GM12878 (cell line): ENCODE data around the gene HOXD12. TPM values are rescaled to one million over a fixed set of nuclear protein-coding genes. Genes with fewer than 3 reads are reported as not detected.

ENCODE experiments used
- ATAC-seq: fragments of 200-7000 bp; cut with Tn5 transposase; 3 replicates; pipeline ENCODE4 v1.9.1; 2020; ENCODE audit warnings: mild to moderate bottlenecking, moderate library complexity
- BruUV-seq: library from RNA; stranded (reverse); fragments of 400-500 nt; replicated peaks from 2 replicates; lab custom pipeline; 2021; lab: Mats Ljungman, UMichigan
- CTCF ChIA-PET: fragments of 300-600 bp; sonication (Branson Sonifier 250); formaldehyde crosslinking; extraction: SDS; loops from one replicate; lab custom pipeline; 2021; ENCODE audit warnings: inconsistent platforms; lab: Yijun Ruan, JAX
- POLR2A ChIA-PET: fragments of 350-600 bp; formaldehyde crosslinking; extraction: SDS; loops from one replicate; lab custom pipeline; 2021; ENCODE audit warnings: inconsistent platforms; lab: Charles Lee
- RAD21 ChIA-PET: fragments of 300-600 bp; sonication (Branson Sonifier 250); formaldehyde crosslinking; loops from one replicate; lab custom pipeline; 2023; ENCODE audit warnings: antibody characterized with exemption; ENCODE audit not compliant: unreplicated experiment; lab: Charles Lee
- SMC1A ChIA-PET: fragments of 300-600 bp; sonication (Branson Sonifier 250); formaldehyde crosslinking; loops from one replicate; lab custom pipeline; 2023; ENCODE audit not compliant: unreplicated experiment, uncharacterized antibody; lab: Charles Lee
- DNase-seq: peaks from one replicate; pipeline ENCODE4 v3.0.0-alpha.2; 2011; ENCODE audit warnings: low read depth, low spot score
- FAIRE-seq: peaks from 3 replicates; lab custom pipeline; 2011; peaks lifted over from hg19 to GRCh38; lab: Jason Lieb, UNC
- H2AFZ ChIP-seq: 2 replicates; pipeline ENCODE4 v1.6.0; 2011; ENCODE audit warnings: low read depth, low read length, control low read depth; ENCODE audit not compliant: control insufficient read depth
- H3K27ac ChIP-seq: 2 replicates; pipeline ENCODE4 v1.5.1; 2011; ENCODE audit warnings: control low read depth; ENCODE audit not compliant: control insufficient read depth, insufficient read depth
- H3K27me3 ChIP-seq, 2 experiments: replicated peaks in 1 of 2; 2 replicates each; pipeline versions ENCODE4 v1.6.0 to v1.6.1; 2011; ENCODE audit warnings: low read length in 1 of 2; ENCODE audit not compliant: control insufficient read depth in 2 of 2, insufficient read depth in 2 of 2
- H3K36me3 ChIP-seq, 2 experiments: 2 replicates each; pipeline ENCODE4 v1.5.1; 2011; ENCODE audit warnings: low read length in 1 of 2; ENCODE audit not compliant: control insufficient read depth in 2 of 2, insufficient read depth in 2 of 2
- H3K4me1 ChIP-seq: 2 replicates; pipeline ENCODE4 v1.6.1; 2011; ENCODE audit warnings: mild to moderate bottlenecking, low read length, moderate library complexity, mixed read lengths; ENCODE audit not compliant: control insufficient read depth, insufficient read depth
- H3K4me2 ChIP-seq: 2 replicates; pipeline ENCODE4 v1.6.0; 2011; ENCODE audit warnings: control low read depth; ENCODE audit not compliant: control insufficient read depth, insufficient read depth
- H3K4me3 ChIP-seq: fragments of 200-600 bp; sonication (generic); 2 replicates; pipeline ENCODE4 v1.5.1; 2016
- H3K79me2 ChIP-seq: 2 replicates; pipeline ENCODE4 v1.6.0; 2011; ENCODE audit warnings: low read length; ENCODE audit not compliant: control insufficient read depth, insufficient read depth
- H3K9ac ChIP-seq: 2 replicates; pipeline ENCODE4 v1.8.0; 2011; ENCODE audit warnings: low read length, control low read depth, mixed read lengths; ENCODE audit not compliant: control insufficient read depth, insufficient read depth
- H3K9me3 ChIP-seq: replicated peaks from 3 replicates; pipeline ENCODE4 v1.5.1; 2011; ENCODE audit warnings: mild to moderate bottlenecking, low read length; ENCODE audit not compliant: control insufficient read depth, insufficient read depth
- H4K20me1 ChIP-seq: 2 replicates; pipeline ENCODE4 v1.6.0; 2011; ENCODE audit not compliant: control insufficient read depth, insufficient read depth
- FOS ChIP-seq: IDR thresholded peaks from 3 replicates; pipeline ENCODE4 v1.6.1; 2011; ENCODE audit warnings: borderline replicate concordance; ENCODE audit not compliant: insufficient read length; ENCODE audit errors: extremely low read depth
- FOXM1 ChIP-seq: IDR thresholded peaks from 2 replicates; pipeline ENCODE4 v1.6.1; 2012; ENCODE audit warnings: low read depth, mild to moderate bottlenecking, inconsistent platforms, low read length, moderate library complexity
- HCFC1 ChIP-seq: fragments of 150-350 bp; IDR thresholded peaks from 2 replicates; pipeline ENCODE4 v1.6.1; 2014; ENCODE audit warnings: low read length
- JUND ChIP-seq: IDR thresholded peaks from 2 replicates; pipeline ENCODE4 v1.6.1; 2012; ENCODE audit warnings: low read depth, mild to moderate bottlenecking, low read length, improper control_type of control experiment, moderate library complexity
- KAT2A ChIP-seq: conservative IDR thresholded peaks from 2 replicates; pipeline ENCODE4 v1.6.1; 2011; ENCODE audit warnings: low read depth, low read length; ENCODE audit not compliant: control insufficient read depth
- LARP7 ChIP-seq: fragments of 450-650 bp; IDR thresholded peaks from 2 replicates; pipeline ENCODE4 v1.6.1; 2017; ENCODE audit warnings: mild to moderate bottlenecking
- MYC ChIP-seq: IDR thresholded peaks from 2 replicates; pipeline ENCODE4 v1.6.1; 2011; ENCODE audit warnings: mild to moderate bottlenecking, low read length, moderate library complexity, inconsistent platforms; ENCODE audit not compliant: insufficient read depth, insufficient replicate concordance, insufficient read length, severe bottlenecking
- NFIC ChIP-seq: IDR thresholded peaks from 2 replicates; pipeline ENCODE4 v1.6.1; 2012; ENCODE audit warnings: low read depth, mild to moderate bottlenecking, inconsistent platforms, low read length, moderate library complexity
- RAD51 ChIP-seq: fragments of 450-650 bp; IDR thresholded peaks from 2 replicates; pipeline ENCODE4 v1.6.1; 2016; ENCODE audit warnings: moderate library complexity, mild to moderate bottlenecking, inconsistent platforms
- RB1 ChIP-seq: fragments of 450-650 bp; formaldehyde crosslinking; IDR thresholded peaks from 2 replicates; pipeline ENCODE4 v1.6.1; 2017; ENCODE audit warnings: mild to moderate bottlenecking, borderline replicate concordance
- SPI1 ChIP-seq: IDR thresholded peaks from 2 replicates; pipeline ENCODE4 v1.6.1; 2011; ENCODE audit warnings: low read depth, mild to moderate bottlenecking, low read length, moderate library complexity, borderline replicate concordance; ENCODE audit not compliant: insufficient read depth
- TAF1 ChIP-seq: IDR thresholded peaks from 2 replicates; pipeline ENCODE4 v1.6.1; 2011; ENCODE audit warnings: mild to moderate bottlenecking, low read depth, low read length, borderline replicate concordance
- TCF12 ChIP-seq: IDR thresholded peaks from 2 replicates; pipeline ENCODE4 v1.6.1; 2011; ENCODE audit warnings: low read depth, mild to moderate bottlenecking, low read length
- YY1 ChIP-seq: IDR thresholded peaks from 2 replicates; pipeline ENCODE4 v1.6.1; 2011; ENCODE audit warnings: low read depth, mild to moderate bottlenecking, low read length
- WGBS: methylation state at CpG from one replicate; pipeline ENCODE4 v1.1.6; 2016; ENCODE audit warnings: low lambda C conversion rate; ENCODE audit not compliant: insufficient replicate concordance, insufficient coverage; ENCODE audit errors: missing lambda C conversion rate; 5-methylcytosine and 5-hydroxymethylcytosine counted together
- in situ Hi-C: fragments of 300-500 bp; cut with MboI; formaldehyde crosslinking; loops from 9 replicates; pipeline ENCODE4 v1.14.3; 2018; ENCODE audit warnings: mixed read lengths
- intact Hi-C: fragments of 100-400 bp; cut with micrococcal nuclease; formaldehyde crosslinking; loops from one replicate; pipeline ENCODE4 v1.14.2; 2022; ENCODE audit not compliant: unreplicated experiment
- polyA plus RNA-seq, 11 experiments: library from polyadenylated mRNA; depleted of rRNA in 4 of 11; unstranded in 6 of 11; stranded (reverse) in 5 of 11; fragments of >200 nt; fragmentation: Nextera tagmentation in 4 of 11; fragmentation: Illumina TruSeq in 1 of 11; extraction: Ambion mirVana in 4 of 11; extraction: Trizol in 1 of 11; gene quantifications; 1 replicate in 1 of 11; 2 replicates in 10 of 11; pipeline versions ENCODE4 v1.2.1 to v1.2.3, GENCODE V29; 2011 to 2016; ENCODE audit warnings: inconsistent platforms in 2 of 11, missing spikeins in 2 of 11, low read depth in 1 of 11
- total RNA-seq, 4 experiments: library from RNA; depleted of rRNA in 3 of 4; stranded (reverse); fragments of >200 nt in 3 of 4; fragmentation: Illumina TruSeq in 1 of 4; extraction: Trizol in 1 of 4; gene quantifications; 2 replicates each; pipeline versions ENCODE4 v1.2.1 to v1.2.3, GENCODE V29; 2013 to 2021
- TF ChIP-seq, protein P1 (sequence below): fragments of 450-650 bp; IDR thresholded peaks from 2 replicates; pipeline ENCODE4 v1.6.1; 2017; ENCODE audit warnings: mild to moderate bottlenecking, moderate library complexity
- TF ChIP-seq, protein P2 (sequence below): fragments of 450-650 bp; IDR thresholded peaks from 2 replicates; pipeline ENCODE4 v1.6.1; 2017; ENCODE audit warnings: borderline replicate concordance

HOXD12 gene
- total and polyA plus RNA-seq, 10 of the 15 experiments (the other 5 are each of a cell fraction or from before 2014, with no cell fraction given): not detected

DNA sequence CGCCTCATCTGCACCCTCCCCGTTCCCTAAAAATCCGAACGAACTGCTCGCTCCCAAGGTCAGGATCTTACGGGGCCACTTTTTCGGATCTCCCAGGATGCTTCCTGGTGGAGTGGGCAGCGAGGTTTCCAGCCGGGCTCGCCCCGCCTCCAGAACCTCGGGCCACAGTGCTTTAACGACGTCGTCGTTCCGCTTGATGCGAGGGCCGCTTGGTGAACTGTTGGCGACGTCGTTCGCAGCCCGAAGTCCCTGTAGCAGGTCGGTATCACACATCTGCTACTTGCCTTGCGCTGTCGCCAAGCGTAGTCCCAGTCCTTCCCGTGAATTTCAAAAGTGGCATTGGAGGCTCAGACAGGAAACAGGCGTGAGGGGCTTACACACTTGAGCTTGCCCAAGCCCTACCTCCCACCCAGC, 31.2 kb upstream of the HOXD12 start (continued):
- TF ChIP-seq RB1: no peak
- no peak for TF ChIP-seq FOXM1
- no peak for TF ChIP-seq RAD51

DNA sequence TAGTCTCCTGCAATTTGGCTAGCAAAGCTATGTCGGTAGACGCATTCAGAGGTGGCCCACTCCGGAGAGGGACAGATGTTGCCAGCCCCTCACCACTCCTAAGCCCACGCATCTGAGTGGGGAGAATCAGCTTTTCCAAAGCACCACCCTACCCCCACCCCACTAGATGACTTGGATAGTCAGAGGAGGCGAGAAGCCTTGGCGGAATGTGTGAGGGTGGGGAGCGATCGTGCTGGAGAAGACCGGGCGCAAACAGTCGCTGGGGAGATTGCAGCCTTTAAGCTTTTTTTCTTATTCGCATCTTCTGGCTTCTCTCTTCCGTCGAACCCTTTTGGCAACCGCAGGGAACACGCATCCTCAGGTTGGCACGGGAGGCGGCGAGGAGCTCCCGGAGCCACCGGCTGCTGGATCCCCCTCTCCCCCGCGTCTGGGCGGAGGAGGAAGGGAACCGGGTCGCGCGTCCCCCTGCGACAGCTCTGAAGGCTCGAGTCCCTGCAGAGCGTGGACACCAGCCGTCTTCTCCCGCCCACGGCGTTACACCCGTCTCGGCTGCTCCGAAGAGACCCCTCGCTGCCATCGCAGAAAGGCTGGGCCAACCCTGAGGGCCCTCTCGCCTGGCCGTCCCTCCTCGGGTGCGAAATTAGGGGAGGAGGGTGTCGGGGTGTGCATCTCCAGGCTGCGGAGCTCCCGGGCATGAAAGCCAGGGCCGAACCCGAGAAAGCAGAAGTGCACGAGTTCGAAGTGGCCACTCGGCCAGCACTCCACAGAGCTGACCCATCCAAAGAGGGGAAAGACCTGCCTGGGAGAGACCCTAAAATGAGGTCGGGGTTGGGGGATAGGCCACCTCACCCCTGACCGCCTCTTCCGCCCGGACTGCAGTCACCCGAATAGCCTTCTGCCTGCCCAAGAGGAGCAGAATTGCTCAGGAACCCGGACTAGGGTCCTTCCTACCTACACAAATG, 28.0 kb upstream of the HOXD12 start:
- H3K27me3 ChIP-seq: peaks cover 17 to 46% of the 10 kb centered on the region in 2 experiments
- DNase-seq (no peak), ATAC-seq (no peak), FAIRE-seq (no peak)
- WGBS: 39% methylated on average over 53 of the region's 58 CpGs
- RAD21 ChIA-PET: no interaction called here
- H3K79me2 ChIP-seq: no peaks in the 10 kb centered on the region
- H3K36me3 ChIP-seq: no peaks in the 10 kb centered on the region
- CTCF ChIA-PET: no interaction called here
- H3K9ac ChIP-seq: no peak overlapping the region
- no peak overlapping the region for H2AFZ ChIP-seq
- H3K4me1 ChIP-seq: no peaks in the 10 kb centered on the region; the same call in 1 of the 2 replicates
- H4K20me1 ChIP-seq: no peaks in the 10 kb centered on the region
- no peak overlapping the region for H3K27ac ChIP-seq
- SMC1A ChIA-PET: interaction anchor here (0.6 kb wide), 1 partner anchor 1083 kb away, joined by 3 read pairs; no protein-coding TSS in a partner anchor
- no peak overlapping the region for H3K4me3 ChIP-seq
- H3K9me3 ChIP-seq: no peaks in the 10 kb centered on the region; the same call in 1 of the 3 replicates
- H3K4me2 ChIP-seq: no peak overlapping the region
- intact Hi-C loops: no loop called here
- POLR2A ChIA-PET: no interaction called here
- BruUV-seq: no TSS peak
- in situ Hi-C loops: no loop called here
- TF ChIP-seq HCFC1: no peak
- TF ChIP-seq KAT2A: no peak
- no peak for TF ChIP-seq FOS
- TF ChIP-seq MYC: no peak
- no peak for TF ChIP-seq JUND
- TF ChIP-seq YY1: no peak
- TF ChIP-seq TAF1: no peak
- no peak for TF ChIP-seq TCF12
- TF ChIP-seq NFIC: no peak
- TF ChIP-seq LARP7: no peak
- TF ChIP-seq, protein P1, sequence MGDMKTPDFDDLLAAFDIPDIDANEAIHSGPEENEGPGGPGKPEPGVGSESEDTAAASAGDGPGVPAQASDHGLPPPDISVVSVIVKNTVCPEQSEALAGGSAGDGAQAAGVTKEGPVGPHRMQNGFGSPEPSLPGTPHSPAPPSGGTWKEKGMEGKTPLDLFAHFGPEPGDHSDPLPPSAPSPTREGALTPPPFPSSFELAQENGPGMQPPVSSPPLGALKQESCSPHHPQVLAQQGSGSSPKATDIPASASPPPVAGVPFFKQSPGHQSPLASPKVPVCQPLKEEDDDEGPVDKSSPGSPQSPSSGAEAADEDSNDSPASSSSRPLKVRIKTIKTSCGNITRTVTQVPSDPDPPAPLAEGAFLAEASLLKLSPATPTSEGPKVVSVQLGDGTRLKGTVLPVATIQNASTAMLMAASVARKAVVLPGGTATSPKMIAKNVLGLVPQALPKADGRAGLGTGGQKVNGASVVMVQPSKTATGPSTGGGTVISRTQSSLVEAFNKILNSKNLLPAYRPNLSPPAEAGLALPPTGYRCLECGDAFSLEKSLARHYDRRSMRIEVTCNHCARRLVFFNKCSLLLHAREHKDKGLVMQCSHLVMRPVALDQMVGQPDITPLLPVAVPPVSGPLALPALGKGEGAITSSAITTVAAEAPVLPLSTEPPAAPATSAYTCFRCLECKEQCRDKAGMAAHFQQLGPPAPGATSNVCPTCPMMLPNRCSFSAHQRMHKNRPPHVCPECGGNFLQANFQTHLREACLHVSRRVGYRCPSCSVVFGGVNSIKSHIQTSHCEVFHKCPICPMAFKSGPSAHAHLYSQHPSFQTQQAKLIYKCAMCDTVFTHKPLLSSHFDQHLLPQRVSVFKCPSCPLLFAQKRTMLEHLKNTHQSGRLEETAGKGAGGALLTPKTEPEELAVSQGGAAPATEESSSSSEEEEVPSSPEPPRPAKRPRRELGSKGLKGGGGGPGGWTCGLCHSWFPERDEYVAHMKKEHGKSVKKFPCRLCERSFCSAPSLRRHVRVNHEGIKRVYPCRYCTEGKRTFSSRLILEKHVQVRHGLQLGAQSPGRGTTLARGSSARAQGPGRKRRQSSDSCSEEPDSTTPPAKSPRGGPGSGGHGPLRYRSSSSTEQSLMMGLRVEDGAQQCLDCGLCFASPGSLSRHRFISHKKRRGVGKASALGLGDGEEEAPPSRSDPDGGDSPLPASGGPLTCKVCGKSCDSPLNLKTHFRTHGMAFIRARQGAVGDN: no peak
- TF ChIP-seq, protein P2, sequence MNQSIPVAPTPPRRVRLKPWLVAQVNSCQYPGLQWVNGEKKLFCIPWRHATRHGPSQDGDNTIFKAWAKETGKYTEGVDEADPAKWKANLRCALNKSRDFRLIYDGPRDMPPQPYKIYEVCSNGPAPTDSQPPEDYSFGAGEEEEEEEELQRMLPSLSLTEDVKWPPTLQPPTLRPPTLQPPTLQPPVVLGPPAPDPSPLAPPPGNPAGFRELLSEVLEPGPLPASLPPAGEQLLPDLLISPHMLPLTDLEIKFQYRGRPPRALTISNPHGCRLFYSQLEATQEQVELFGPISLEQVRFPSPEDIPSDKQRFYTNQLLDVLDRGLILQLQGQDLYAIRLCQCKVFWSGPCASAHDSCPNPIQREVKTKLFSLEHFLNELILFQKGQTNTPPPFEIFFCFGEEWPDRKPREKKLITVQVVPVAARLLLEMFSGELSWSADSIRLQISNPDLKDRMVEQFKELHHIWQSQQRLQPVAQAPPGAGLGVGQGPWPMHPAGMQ: no peak
- TF ChIP-seq SPI1: no peak
